ENCODE measurements around the gene NMB. TPM values are rescaled to one million over a fixed set of nuclear protein-coding genes. Genes with fewer than 3 reads are reported as not detected.
"Not testable (repeated sequence)": the region's sequence is repeated elsewhere in the genome, so short reads cannot be mapped to it uniquely, and the experiment has no call there.

NMB gene
- total RNA-seq, 2 donors from 2014 or later = 5.7 to 8.7 TPM

- intact Hi-C loops (cut with DNase I) = loop anchor here (10.0 kb wide), 2 partner anchors 256 to 266 kb away; no protein-coding TSS in a partner anchor
- DNase-seq (ENCODE audit: low spot score) = no peak
These were observed 901 bp upstream of the NMB start for GRCh38 chr15:84658788-84659411.

DNA sequence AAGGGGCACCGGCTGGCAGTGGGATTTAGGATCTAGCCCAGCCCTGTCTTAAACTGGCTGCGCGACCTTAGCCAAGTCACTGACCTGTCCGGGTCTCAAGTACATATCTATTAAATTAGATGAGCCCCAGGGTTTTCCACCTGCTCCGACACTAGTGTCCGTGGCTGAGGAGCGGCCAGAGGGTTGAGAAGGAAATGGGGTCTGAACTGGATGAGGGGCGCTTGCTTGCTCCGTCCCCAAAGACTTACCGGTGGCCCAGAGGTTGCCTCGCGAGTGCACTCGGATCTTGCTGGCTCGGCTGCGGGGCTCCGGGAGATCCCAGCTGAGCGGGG is 285 bp downstream of the NMB start:
- intact Hi-C loops (cut with DNase I) = loop anchor here (10.0 kb wide), 2 partner anchors 257 to 267 kb away; no protein-coding TSS in a partner anchor
- DNase-seq (ENCODE audit: low spot score) = no peak

- no peak for DNase-seq (ENCODE audit: low spot score)
- intact Hi-C loops (cut with DNase I) = loop anchor here (10.0 kb wide), 2 partner anchors 258 to 268 kb away; no protein-coding TSS in a partner anchor
These were observed 1.0 kb downstream of the NMB start for GRCh38 chr15:84656972-84657371.

DNA sequence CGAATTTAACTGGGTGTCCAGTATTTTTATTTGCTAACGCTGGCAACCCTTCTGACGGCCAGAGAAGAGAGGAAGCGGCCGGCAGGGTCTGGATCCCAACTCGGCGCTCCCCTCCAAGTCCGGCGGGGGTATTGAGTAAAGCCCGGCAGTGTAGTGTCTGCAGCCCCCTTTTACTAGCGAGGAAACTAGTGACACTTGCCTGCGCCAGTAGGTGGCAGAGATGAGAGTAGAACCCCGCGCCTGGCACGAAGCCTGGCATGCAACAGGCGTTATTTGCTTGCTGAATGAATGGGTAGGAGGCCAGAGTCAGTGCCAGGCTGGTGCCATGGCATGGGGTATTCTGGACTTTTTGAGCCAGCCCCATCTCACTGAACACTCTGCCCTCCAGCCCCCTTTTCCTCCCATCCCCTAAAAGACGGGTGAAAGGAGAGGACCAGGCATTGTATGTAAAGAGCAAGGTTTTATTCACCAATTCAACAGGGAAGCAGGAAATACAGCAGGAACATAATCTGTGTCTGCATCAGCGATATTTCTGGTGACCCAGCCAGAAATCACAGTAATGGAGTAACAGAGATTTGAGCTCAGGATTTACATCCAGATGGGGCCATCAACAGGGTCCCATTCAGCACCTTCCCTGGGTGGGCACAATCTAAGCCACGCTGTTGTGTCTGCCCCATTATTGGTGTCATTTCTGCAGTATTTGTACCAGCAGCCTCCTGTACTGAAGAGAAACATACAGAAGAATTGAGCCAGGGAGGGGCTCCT is 3.1 kb downstream of the NMB start:
- DNase-seq (ENCODE audit: low spot score) = peak; percentile 91
- intact Hi-C loops (cut with DNase I) = loop anchor here (10.0 kb wide), 2 partner anchors 260 to 270 kb away; no protein-coding TSS in a partner anchor

GRCh38 chr15:84653910-84654688 is 3.9 kb downstream of the NMB start, which contains the start of gene WDR73:
Gene WDR73 (minus strand): TSS chr15:84654283. CDS start chr15:84654274, 9 bp downstream.
- intact Hi-C loops (cut with DNase I) = loop anchor here (10.0 kb wide), 2 partner anchors 261 to 271 kb away; no protein-coding TSS in a partner anchor
- DNase-seq (ENCODE audit: low spot score) = peak; percentile 99

- intact Hi-C loops (cut with DNase I) = loop anchor here (10.0 kb wide), 2 partner anchors 261 to 271 kb away; no protein-coding TSS in a partner anchor
- DNase-seq (ENCODE audit: low spot score) = no peak
These were observed 4.5 kb downstream of the NMB start for GRCh38 chr15:84653584-84653909.

GRCh38 chr15:84649706-84650105 is 8.3 kb downstream of the NMB start:
- DNase-seq (ENCODE audit: low spot score) = no peak
- intact Hi-C loops (cut with DNase I) = loop anchor here (10.0 kb wide), 2 partner anchors 265 to 275 kb away; no protein-coding TSS in a partner anchor

DNA sequence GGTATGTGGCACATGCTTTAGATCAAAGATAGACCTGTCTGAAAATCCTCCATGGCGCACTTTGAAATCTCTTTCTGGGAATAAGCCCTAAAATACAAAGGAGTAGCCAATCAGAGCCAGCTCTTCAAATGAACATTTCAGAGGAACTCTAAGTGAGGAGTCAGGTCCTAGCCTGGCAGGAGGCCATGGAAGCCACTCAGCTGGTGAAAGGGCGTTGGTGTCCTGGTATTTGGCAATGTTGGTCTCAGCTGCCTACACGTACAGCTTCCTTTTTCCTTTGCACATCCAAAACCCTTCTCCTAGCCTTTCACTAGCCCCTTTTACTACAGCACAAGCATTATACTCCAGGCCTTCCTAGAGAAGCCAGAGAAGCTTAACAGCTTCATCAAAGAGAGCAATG is 9.5 kb downstream of the NMB start:
- intact Hi-C loops (cut with DNase I) = no loop called here
- no peak for DNase-seq (ENCODE audit: low spot score)

DNA sequence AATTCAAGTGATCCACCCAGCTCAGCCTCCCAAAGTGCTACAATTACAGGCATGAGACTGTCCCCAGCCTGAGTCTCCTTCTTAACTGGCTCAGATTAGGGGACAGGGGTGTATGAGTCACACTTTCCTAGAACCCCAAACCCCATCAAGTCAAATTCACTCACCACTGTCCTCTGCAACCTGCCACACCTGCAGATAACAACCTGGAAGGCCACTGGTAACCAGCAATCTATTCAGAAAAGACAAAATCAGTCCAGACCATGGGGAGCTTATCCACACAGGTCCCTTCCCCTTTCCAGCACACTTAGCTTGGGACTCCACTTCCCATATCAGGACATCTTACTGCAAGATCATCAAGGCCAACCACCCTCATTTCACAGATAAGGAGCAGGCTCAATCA is 10.3 kb downstream of the NMB start:
- no peak for DNase-seq (ENCODE audit: low spot score)
- intact Hi-C loops (cut with DNase I) = no loop called here

DNA sequence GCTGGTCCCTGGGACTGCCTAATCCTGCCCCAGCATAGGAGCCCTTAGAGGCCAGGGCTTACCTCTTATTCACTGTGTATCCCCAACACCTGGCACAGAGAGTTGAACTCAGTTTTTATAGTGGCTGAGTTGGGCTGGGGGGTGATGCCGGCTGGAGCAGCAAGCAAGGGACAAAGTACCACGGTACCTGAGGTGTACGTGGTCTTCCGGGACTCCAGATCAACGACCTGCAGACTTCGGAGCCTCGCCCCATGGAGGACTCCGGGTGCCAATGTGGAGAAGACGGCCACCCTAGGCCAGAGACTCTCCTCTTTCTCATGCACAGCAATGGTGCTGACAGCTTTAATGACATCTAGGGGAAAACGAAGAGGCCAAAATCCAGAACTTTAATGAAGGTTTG is 12.0 kb downstream of the NMB start:
- intact Hi-C loops (cut with DNase I) = no loop called here
- peak; percentile 61 for DNase-seq (ENCODE audit: low spot score)

- DNase-seq (ENCODE audit: low spot score) = peak; percentile 52
- intact Hi-C loops (cut with DNase I) = no loop called here
These were observed 12.5 kb downstream of the NMB start for GRCh38 chr15:84645496-84645895.

- DNase-seq (ENCODE audit: low spot score) = peak; percentile 29
- intact Hi-C loops (cut with DNase I) = no loop called here
These were observed 14.2 kb downstream of the NMB start for GRCh38 chr15:84643838-84644237.

- peak; percentile 26 for DNase-seq (ENCODE audit: low spot score)
- intact Hi-C loops (cut with DNase I) = not testable (repeated sequence)
These were observed 15.4 kb downstream of the NMB start for GRCh38 chr15:84642640-84643039.

GRCh38 chr15:84641871-84642270 is 16.1 kb downstream of the NMB start:
- DNase-seq (ENCODE audit: low spot score) = peak; percentile 60
- intact Hi-C loops (cut with DNase I) = not testable (repeated sequence)

GRCh38 chr15:84638103-84638502 is 19.9 kb downstream of the NMB start:
- no peak for DNase-seq (ENCODE audit: low spot score)
- intact Hi-C loops (cut with DNase I) = no loop called here

- DNase-seq (ENCODE audit: low spot score) = no peak
- intact Hi-C loops (cut with DNase I) = no loop called here
These were observed 23.7 kb downstream of the NMB start for GRCh38 chr15:84634228-84634837.

GRCh38 chr15:84633311-84634227 is 24.4 kb downstream of the NMB start:
- peak; percentile 91 for DNase-seq (ENCODE audit: low spot score)
- intact Hi-C loops (cut with DNase I) = no loop called here

DNA sequence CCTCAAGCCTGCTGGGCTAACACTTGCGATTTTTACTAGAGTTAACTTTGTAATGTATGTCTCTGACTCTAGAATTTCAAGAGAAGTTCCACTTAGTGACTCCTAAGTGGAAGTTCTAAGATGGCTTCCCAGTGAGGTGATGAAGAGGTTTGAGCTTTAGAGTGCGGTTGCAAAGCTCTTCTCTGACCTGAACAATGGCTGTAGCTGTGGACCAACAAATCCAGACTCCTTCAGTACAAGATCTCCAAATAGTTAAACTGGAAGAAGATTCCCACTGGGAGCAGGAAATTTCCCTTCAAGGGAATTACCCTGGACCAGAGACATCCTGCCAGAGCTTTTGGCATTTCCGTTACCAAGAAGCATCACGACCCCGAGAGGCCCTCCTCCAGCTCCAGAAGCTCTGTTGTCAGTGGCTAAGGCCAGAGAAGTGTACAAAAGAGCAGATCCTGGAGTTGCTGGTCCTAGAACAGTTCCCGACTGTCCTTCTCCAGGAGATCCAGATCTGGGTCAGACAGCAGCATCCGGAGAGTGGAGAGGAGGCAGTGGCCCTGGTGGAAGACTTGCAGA is 26.2 kb downstream of the NMB start:
- DNase-seq (ENCODE audit: low spot score) = peak; percentile 5

More for the DNA sequence above, 26.2 kb downstream of the NMB start:
- intact Hi-C loops (cut with DNase I) = no loop called here

All from posterior vena cava (tissue), 2 donors.